Large intestine (tissue), 1 donor: ENCODE measurements around the gene AWAT1. TPM values are rescaled to one million over a fixed set of nuclear protein-coding genes. Genes with fewer than 3 reads are reported as not detected.

Experiments used
- polyA plus RNA-seq: library from polyadenylated mRNA; unstranded; fragments of 120-200 nt; gene quantifications from one replicate; pipeline ENCODE4 v1.2.1, GENCODE V29; 2013

AWAT1 gene
- polyA plus RNA-seq, 1 donor, result 0.18 TPM

Other genes with a start within 250 kb of the AWAT1 start
- gene AWAT2, start 184.7 kb upstream of the AWAT1 start, polyA plus RNA-seq, result not detected
- not detected for gene OTUD6A, start 172.2 kb upstream of the AWAT1 start, polyA plus RNA-seq
- 141 TPM for gene IGBP1, start 101.2 kb upstream of the AWAT1 start, polyA plus RNA-seq
- not detected for gene DGAT2L6, start 57.2 kb upstream of the AWAT1 start, polyA plus RNA-seq
- 2.6 TPM for gene P2RY4, start 25.5 kb downstream of the AWAT1 start, polyA plus RNA-seq
- 0.43 TPM for gene ARR3, start 33.7 kb downstream of the AWAT1 start, polyA plus RNA-seq
- gene RAB41, start 47.5 kb downstream of the AWAT1 start, polyA plus RNA-seq, result 0.69 TPM
- 48.6 TPM for gene PDZD11, start 55.3 kb downstream of the AWAT1 start, polyA plus RNA-seq
- gene KIF4A, start 55.4 kb downstream of the AWAT1 start, polyA plus RNA-seq, result 7.7 TPM
- gene GDPD2, start 188.7 kb downstream of the AWAT1 start, polyA plus RNA-seq, result 19.9 TPM
- gene DLG3, start 210.2 kb downstream of the AWAT1 start, polyA plus RNA-seq, result 37.4 TPM